HG02943 (cell line): Measurements from ENCODE around the gene KCNN3.

Experiments used
- ATAC-seq: cut with Tn5 transposase; IDR thresholded peaks from one replicate; pipeline ENCODE4 v1.9.1; 2021; ENCODE audit warnings: mild to moderate bottlenecking, low read depth, moderate library complexity; ENCODE audit not compliant: unreplicated experiment

KCNN3 gene

GRCh38 chr1:154741741-154742495, 128.2 kb downstream of the KCNN3 start:
- no peak for ATAC-seq

DNA sequence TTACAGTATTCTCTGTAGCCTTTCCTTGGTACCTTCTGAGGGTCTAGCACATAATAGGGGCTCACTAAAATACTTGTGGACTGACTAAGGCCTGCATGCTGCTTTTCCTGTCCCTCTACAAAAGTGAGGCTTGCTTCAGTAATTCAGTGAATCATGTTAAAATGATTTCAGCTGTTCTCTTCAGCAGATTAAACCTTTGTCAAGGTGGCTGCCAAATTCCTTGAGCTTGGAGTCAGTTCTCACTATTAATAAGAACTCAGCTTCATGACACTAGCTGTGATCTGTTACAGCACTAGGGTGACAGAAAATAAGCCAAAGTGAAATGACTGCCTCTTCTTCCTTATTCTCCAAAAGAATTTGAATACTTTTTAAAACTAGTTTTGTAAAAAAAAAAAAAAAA, 128.8 kb downstream of the KCNN3 start:
- no peak for ATAC-seq

DNA sequence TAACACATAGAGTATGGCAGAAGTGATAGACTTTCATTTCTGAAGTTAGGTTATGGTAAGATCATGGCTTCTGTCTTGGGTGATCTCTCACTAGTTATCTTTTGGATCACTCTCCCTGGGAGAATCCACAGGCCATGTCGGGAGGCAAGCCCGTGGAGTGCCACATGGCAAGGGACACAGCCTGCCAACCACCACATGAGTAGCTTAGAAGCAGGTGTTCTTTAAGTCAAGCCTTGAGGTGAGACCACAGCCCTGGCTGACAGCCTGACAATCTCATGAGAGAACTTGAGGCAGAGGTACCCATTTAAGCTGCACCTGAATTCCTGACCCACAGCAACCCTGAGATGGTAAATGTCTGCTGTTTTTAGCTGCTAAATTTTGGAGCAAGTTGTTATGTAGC, 130.4 kb downstream of the KCNN3 start:
- no peak for ATAC-seq

- no peak for ATAC-seq
Measured at GRCh38 chr1:154736841-154737240, 133.2 kb downstream of the KCNN3 start.

- no peak for ATAC-seq
Measured at GRCh38 chr1:154735804-154736168, 134.3 kb downstream of the KCNN3 start.

DNA sequence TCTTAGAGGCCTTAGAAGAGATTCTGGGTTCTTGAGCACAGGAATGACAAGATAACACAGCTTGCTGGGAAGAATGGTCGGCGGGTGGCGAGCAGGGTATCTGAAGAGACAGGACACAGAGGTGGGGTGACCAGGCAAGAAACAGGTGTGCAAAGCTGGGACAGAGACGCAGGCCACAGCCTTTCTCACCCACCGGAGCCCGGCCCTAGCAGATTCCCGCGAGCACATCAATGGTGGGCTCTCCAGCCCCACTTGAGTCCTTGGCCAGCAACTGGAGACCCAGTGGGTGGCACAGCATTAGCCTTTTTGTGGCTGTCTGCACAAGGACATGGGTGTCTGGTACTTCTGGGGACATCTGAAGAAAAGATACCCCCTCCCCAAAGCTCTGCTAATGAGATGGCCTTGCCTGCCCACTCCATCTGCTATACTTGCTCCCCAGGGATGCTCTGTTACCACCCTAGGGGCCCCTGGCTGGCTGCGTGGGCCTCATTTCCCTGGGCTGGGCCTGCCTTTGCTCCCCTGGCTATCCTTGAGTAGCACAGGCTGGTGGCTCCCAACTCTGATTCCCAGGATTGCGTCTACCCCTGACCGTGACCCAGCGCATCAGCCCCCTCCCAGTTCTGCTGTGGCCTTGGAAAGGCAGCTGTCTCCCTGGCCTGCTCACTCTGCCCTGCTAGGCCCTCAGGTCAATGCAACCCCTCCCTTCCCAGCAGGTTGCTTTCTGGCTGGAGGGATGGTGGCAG, 134.8 kb downstream of the KCNN3 start:
- ATAC-seq = no peak

- no peak for ATAC-seq
Measured at GRCh38 chr1:154733621-154734020, 136.5 kb downstream of the KCNN3 start.

DNA sequence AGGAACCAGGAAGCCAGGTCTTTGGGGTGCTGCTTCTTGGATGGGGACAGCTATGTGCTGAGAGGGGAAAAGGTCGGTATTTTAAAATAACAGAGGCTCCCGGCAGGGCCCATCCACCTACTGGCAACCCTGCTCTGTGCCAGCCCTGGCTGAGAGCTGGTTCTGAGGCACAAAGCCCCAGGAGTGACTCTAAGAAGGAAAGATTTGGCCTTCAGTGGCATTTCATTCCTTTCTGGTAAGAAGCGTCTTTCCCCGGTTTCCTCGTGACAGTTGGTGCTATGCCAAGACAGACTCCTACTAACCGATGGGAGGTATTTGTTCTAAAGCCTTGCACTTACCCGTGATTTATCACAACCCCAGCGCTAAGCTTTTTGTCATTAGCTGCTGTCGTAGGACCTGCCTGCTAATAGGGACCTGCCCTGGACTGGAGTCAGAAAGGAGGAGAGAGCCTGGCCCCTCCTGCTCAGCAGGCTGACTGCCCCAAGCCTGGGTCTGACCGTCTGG, 139.0 kb downstream of the KCNN3 start:
- no peak for ATAC-seq

- ATAC-seq = no peak
Measured at GRCh38 chr1:154730259-154730658, 139.8 kb downstream of the KCNN3 start.

DNA sequence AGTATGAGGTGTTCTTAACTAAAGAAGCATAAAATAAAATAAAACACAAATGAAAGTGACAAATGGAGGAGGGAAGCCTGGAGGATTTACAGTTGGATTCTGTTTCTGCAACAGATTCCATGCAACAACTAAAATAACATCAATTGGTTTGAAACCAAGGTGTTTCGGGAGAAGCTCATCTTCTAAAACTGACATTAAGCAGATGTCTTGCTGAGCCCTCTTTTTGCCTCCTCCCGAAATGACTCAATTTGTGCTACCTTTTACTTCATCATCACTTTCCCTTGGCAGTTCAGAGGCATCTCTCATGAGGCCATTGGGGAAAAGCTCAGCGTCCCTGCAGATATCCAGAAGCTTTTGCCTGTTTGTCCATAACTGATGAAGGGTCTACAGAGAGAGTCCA, 140.5 kb downstream of the KCNN3 start:
- no peak for ATAC-seq

DNA sequence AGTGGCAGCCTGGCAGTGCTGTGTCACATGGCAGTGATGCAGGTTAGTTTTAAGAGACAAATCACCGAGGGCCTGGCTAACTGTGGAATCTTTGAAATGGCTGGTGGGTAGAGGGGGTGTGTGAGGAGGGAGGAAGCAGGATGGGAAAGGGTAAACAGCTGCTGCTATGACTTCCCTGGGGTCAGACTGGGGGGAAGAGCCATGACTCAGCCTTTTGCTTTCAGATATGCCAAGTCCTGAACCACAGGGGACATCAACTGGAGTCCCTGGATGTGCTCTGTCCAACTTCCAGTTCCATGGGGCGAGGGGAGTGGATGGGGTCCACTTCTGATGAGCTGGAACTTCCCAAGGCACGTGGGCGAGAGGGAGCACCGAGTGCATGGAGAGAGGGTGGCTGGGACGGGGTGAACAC, 141.0 kb downstream of the KCNN3 start:
- ATAC-seq = no peak

GRCh38 chr1:154726896-154727753, 143.0 kb downstream of the KCNN3 start:
- ATAC-seq = no peak

DNA sequence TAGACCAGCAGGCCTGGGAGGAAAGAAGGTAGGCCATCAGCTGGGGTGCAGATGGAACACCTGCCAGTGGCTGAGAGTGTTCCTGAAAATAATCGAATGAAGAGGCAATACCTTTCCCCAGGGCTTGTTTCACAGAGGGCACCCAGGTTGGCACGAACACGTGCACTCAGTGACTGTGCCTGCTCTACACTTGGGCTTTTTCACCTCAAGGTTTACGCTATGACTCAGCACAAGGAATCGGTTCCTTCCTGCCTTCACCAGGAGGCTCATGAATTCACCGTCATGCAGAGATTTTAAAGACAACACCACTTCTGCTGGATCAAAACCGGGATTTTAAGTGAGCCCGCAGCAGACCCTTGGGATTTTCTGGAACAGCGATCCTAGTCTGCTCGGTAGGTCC, 143.6 kb downstream of the KCNN3 start:
- no peak for ATAC-seq

DNA sequence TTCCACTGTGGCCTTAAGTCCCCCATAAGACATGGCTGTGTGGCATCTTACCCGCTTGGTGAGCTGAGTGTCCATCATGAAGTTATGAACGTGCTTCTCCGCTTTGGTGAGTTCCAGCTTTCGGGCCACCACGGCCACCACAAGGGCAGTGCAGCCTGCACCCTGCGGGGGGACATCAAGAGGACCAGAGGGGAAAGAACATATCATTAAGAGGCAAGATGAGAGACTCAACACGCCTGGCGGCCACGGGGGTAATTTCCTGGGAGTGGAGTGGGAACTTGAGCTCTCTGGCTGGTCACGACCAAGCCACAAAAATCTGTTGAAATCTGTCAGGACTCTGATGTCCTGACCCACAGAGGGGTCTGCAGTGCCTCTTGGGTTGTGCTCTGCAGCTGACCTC, 144.2 kb downstream of the KCNN3 start:
- no peak for ATAC-seq

GRCh38 chr1:154720328-154721297, 149.5 kb downstream of the KCNN3 start:
- no peak for ATAC-seq

- no peak for ATAC-seq
Measured at GRCh38 chr1:154719586-154720327, 150.3 kb downstream of the KCNN3 start.

- no peak for ATAC-seq
Measured at GRCh38 chr1:154718566-154718965, 151.5 kb downstream of the KCNN3 start.

DNA sequence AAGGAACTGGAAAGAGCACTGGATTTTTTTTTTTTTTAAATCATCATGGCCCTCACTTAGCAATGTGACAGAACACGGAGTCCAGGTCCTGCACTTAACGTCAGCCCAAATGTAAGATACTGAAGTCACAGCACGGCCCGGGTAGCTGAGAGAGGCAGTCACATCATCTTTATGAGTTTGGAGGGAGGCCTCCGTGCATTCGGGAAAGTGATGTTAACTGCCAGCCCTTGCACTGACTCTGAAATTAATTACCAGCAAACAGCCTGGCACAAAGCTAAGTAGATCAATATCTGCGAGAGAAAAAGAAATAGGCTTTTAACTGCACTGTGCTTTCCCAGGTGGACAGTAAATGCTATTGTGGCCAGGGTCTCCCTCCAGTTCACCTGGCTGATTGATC, 152.6 kb downstream of the KCNN3 start:
- ATAC-seq = no peak
